ENCODE results near the gene ADAMTS9. TPM values are rescaled to one million over a fixed set of nuclear protein-coding genes. Genes with fewer than 3 reads are reported as not detected.

The ADAMTS9 gene
- total RNA-seq, 1 experiment from 2014 or later: 0.46 TPM

DNA sequence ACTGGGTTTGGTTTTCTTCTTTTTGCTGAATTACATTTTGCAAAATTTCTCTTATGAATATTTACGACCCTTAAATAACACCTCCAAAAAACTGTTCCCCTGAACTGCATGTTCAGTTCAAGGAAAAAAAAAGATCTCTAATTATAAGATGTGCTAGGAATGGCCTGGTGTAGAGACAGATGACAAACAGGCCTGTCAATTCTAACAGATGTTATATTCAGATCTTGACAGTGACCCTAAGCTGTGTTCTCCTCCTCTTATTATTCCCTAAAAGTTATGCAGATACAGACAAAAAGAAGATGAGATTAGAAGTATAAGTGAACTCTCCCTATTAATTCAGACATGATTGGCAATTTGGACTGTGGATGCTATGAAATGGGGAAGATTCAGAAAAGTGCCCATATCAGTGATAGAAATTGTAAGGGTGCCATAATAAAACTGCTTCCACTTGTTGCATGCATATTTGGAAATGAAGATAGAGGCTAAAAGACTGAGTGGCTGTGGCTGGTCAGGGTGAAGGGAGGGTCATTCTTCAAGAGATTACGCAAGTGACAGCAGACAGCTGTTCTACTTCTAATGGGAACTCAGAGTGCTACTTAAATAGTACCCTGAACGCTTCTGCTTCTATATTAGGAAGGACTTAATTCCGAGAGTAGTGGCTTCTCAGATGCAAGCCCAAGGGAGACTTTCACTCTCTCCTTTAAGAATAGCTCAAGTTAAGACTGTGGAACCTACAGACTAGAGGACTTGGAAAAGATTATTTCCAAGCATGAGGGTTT, 75.5 kb downstream of the ADAMTS9 start:
- no peak overlapping the region for H3K56ac ChIP-seq (ENCODE audit: insufficient read length, low read depth, low read length)
- no peak overlapping the region for H3K27ac Mint-ChIP-seq
- H3K4me3 Mint-ChIP-seq: no peak overlapping the region

More for the DNA sequence above, 75.5 kb downstream of the ADAMTS9 start:
- no peaks in the 10 kb centered on the region for H3K9me3 ChIP-seq (ENCODE audit: control insufficient read depth, low read depth, low read length)
- no peak for TF ChIP-seq CTCF (conservative IDR thresholded peaks at IDR 0.05)
- H4K8ac ChIP-seq (replicated peaks; ENCODE audit: insufficient read length, low read depth, low read length): no peak overlapping the region
- H3K9ac ChIP-seq (ENCODE audit: extremely low read depth, insufficient read length, low read length): no peak overlapping the region
- H3K4ac ChIP-seq (ENCODE audit: low read depth, low read length): no peak overlapping the region
- H2AFZ ChIP-seq (ENCODE audit: low read length): no peak overlapping the region
- no peak overlapping the region for H3T11ph ChIP-seq (ENCODE audit: low read length)
- no peak overlapping the region for H3K18ac ChIP-seq (ENCODE audit: insufficient read length, low read depth, low read length)
- WGBS (ENCODE audit: extremely low coverage, insufficient read length, low lambda C conversion rate): no CpG with 5 or more reads among the region's 4 CpGs
- no peak overlapping the region for H4K91ac ChIP-seq (ENCODE audit: insufficient read length, low read depth, low read length)
- H3K23ac ChIP-seq (ENCODE audit: insufficient read length, low read depth, low read length): no peak overlapping the region
- H2BK120ac ChIP-seq (ENCODE audit: low read depth, low read length, poor library complexity, severe bottlenecking): no peak overlapping the region
- no peak overlapping the region for H2BK15ac ChIP-seq (ENCODE audit: low read depth, low read length)
- no peak for DNase-seq
- H3K27ac ChIP-seq (ENCODE audit: insufficient read length, low read depth, low read length): no peak overlapping the region
- H3K36me3 Mint-ChIP-seq (ENCODE audit: insufficient read depth in 1 of 3, low read depth in 3 of 3): no peaks in the 10 kb centered on the region
- no peaks in the 10 kb centered on the region for H3K27me3 ChIP-seq (ENCODE audit: insufficient read depth, low read length)
- no peaks in the 10 kb centered on the region for H4K20me1 ChIP-seq (ENCODE audit: control insufficient read depth, insufficient read depth, insufficient read length)
- peaks cover 1% of the 10 kb centered on the region; the same call in 1 of the 2 replicates for H3K27me3 Mint-ChIP-seq (ENCODE audit: low read depth)
- no peaks in the 10 kb centered on the region for H3K9me3 Mint-ChIP-seq
- no peaks in the 10 kb centered on the region for H3K4me1 Mint-ChIP-seq
- H3K14ac ChIP-seq (ENCODE audit: insufficient read depth, low read length): no peak overlapping the region
- H4K5ac ChIP-seq (ENCODE audit: insufficient read length, low read depth, low read length): no peak overlapping the region
- H2AK5ac ChIP-seq (ENCODE audit: insufficient read length, low read length): no peak overlapping the region
- H3K4me1 ChIP-seq (ENCODE audit: insufficient read depth, low read length): no peaks in the 10 kb centered on the region
- no peak overlapping the region for H3K4me2 ChIP-seq (ENCODE audit: insufficient read depth, insufficient read length, low read length)
- no peaks in the 10 kb centered on the region for H3K23me2 ChIP-seq (ENCODE audit: insufficient read length, low read depth, low read length, poor library complexity, severe bottlenecking)
- no peak overlapping the region for H2BK20ac ChIP-seq (ENCODE audit: low read depth, low read length, poor library complexity, severe bottlenecking)
- H3K79me2 ChIP-seq (ENCODE audit: insufficient read depth, low read length): no peaks in the 10 kb centered on the region
- H2BK12ac ChIP-seq (ENCODE audit: insufficient read length, low read depth, low read length): no peak overlapping the region
- no peak overlapping the region for H2BK5ac ChIP-seq (ENCODE audit: insufficient read length, low read length)
- H3K79me1 ChIP-seq (ENCODE audit: insufficient read depth, low read depth, low read length, poor library complexity, severe bottlenecking): no peaks in the 10 kb centered on the region
